Measurements from ENCODE around the gene GRM8. TPM values are rescaled to one million over a fixed set of nuclear protein-coding genes. Genes with fewer than 3 reads are reported as not detected.

GRM8 gene
- total RNA-seq, 1 experiment from 2014 or later = not detected

DNA sequence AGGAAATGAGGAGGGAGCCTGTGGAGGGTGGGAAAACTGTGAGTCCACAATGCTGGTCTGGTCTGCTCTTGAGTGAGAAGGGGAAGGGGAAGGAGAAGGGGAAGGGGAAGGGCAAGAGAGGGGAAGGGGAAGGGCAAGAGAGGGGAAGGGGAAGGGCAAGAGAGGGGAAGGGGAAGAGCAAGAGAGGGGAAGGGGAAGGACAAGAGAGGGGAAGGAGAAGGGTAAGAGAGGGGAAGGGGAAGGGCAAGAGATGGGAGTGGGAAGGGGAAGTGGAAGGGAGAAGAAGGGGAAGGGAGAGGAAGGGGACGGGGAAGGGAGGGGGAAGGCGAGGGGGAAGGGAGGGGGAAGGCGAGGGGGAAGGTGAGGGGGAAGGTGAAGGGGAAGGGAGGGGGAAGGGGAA, 213.2 kb downstream of the GRM8 start:
- no peaks in the 10 kb centered on the region; the same call in 1 of the 2 replicates for H3K27me3 ChIP-seq (replicated peaks; ENCODE audit: control insufficient read depth, insufficient read depth, low read length)
- H3K9me3 ChIP-seq = no peaks in the 10 kb centered on the region
- Mint-ChIP-seq H3K27ac (ENCODE audit: unreplicated experiment) (no peak overlapping the region), H3K27me3 (ENCODE audit: insufficient read depth, unreplicated experiment) (peaks cover 10% of the 10 kb centered on the region), H3K4me1 (ENCODE audit: low read depth, unreplicated experiment) (no peaks in the 10 kb centered on the region), H3K4me3 (ENCODE audit: unreplicated experiment) (no peak overlapping the region), H3K9me3 (ENCODE audit: unreplicated experiment) (no peaks in the 10 kb centered on the region), H3K36me3 (ENCODE audit: insufficient read depth, unreplicated experiment) (no peaks in the 10 kb centered on the region)
- ChIA-PET POLR2A (no interaction called here), CTCF (no interaction called here)
- H3K4me3 ChIP-seq (ENCODE audit: low read depth, low read length) = no peak overlapping the region
- DNase-seq = no peak
- TF ChIP-seq, protein P1, sequence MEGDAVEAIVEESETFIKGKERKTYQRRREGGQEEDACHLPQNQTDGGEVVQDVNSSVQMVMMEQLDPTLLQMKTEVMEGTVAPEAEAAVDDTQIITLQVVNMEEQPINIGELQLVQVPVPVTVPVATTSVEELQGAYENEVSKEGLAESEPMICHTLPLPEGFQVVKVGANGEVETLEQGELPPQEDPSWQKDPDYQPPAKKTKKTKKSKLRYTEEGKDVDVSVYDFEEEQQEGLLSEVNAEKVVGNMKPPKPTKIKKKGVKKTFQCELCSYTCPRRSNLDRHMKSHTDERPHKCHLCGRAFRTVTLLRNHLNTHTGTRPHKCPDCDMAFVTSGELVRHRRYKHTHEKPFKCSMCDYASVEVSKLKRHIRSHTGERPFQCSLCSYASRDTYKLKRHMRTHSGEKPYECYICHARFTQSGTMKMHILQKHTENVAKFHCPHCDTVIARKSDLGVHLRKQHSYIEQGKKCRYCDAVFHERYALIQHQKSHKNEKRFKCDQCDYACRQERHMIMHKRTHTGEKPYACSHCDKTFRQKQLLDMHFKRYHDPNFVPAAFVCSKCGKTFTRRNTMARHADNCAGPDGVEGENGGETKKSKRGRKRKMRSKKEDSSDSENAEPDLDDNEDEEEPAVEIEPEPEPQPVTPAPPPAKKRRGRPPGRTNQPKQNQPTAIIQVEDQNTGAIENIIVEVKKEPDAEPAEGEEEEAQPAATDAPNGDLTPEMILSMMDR (IDR thresholded peaks at IDR 0.05; ENCODE audit: insufficient read depth in 1 of 2, low read depth in 1 of 2, low read length in 1 of 2, severe bottlenecking in 1 of 2, unreplicated experiment in 1 of 2) = no peak
- no peaks in the 10 kb centered on the region for H3K36me3 ChIP-seq (ENCODE audit: control insufficient read depth, insufficient read depth, low read length)
- no TSS peak for BruUV-seq (replicated peaks)
- intact Hi-C loops (cut with micrococcal nuclease; ENCODE audit: unreplicated experiment) = no loop called here
- H3K4me1 ChIP-seq = no peaks in the 10 kb centered on the region

DNA sequence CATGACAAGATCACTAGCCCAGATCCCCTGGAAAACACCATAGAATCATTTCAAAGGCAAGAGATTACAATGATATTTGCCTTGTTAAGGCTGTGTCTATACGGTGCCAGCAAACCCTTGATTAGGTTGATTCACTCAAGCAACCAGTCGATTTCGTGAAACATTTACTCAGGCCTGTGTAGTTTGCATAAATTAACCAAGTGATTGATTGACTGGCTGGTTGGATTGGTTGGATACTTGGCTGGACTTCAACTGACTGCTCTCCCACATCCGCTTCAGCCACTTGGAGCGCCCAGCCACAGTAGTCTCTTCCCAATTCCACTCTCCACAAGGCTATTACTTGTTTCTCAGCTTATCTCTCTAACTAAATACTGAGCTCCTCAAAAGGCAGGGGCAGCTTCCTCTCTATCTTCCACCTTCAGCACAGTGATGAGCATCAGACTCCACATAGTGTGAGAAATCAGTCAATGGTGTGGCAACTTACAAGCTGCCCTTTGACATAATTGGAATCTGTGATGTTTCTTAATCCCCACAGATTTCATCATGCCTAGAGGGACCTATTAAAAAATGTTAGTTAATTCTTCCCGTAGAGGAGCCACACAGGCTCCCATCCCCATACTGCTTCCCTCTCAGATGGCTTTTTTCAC, 217.4 kb downstream of the GRM8 start:
- DNase-seq = no peak
- intact Hi-C loops (cut with micrococcal nuclease; ENCODE audit: unreplicated experiment) = no loop called here

DNA sequence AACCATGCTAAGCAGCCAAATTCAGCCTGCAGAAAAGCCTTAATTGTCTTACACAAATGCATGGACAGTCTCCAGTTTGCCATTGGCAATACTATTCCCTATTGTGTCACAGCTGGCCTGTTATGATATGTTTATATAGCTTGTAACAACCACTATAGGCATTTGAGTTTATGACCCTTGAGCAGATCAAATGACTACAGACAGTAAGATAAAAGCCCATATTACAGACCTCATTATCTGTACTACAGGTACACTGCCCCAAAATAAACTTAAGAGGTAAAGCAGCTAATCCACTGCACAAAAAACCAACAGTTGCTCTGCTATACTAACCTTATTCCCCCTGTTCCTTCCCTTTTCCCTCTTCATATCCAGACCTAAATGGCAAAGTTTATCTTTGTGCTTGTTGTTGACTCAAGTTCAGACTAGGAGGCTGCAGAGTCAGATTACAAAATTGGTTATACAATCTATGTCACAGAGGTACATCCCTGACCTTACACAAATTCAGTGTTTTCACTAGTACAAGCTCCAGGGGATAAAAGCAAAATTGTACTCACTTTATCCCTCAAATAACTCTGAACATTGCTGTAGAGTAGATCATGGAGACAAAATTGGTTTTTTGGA, 218.4 kb downstream of the GRM8 start:
- H3K4me3 ChIP-seq (ENCODE audit: low read depth, low read length) = no peak overlapping the region
- CTCF ChIA-PET = no interaction called here
- DNase-seq = no peak
- Mint-ChIP-seq H3K27me3 (ENCODE audit: insufficient read depth, unreplicated experiment) (peaks cover 14% of the 10 kb centered on the region), H3K4me3 (ENCODE audit: unreplicated experiment) (no peak overlapping the region), H3K36me3 (ENCODE audit: insufficient read depth, unreplicated experiment) (no peaks in the 10 kb centered on the region), H3K9me3 (ENCODE audit: unreplicated experiment) (no peaks in the 10 kb centered on the region), H3K4me1 (ENCODE audit: low read depth, unreplicated experiment) (no peaks in the 10 kb centered on the region), H3K27ac (ENCODE audit: unreplicated experiment) (no peak overlapping the region)
- H3K4me1 ChIP-seq = no peaks in the 10 kb centered on the region
- no peaks in the 10 kb centered on the region for H3K36me3 ChIP-seq (ENCODE audit: control insufficient read depth, insufficient read depth, low read length)
- H3K27me3 ChIP-seq (replicated peaks; ENCODE audit: control insufficient read depth, insufficient read depth, low read length) = no peaks in the 10 kb centered on the region; the same call in 1 of the 2 replicates
- TF ChIP-seq, protein P1 (IDR thresholded peaks at IDR 0.05; ENCODE audit: insufficient read depth in 1 of 2, low read depth in 1 of 2, low read length in 1 of 2, severe bottlenecking in 1 of 2, unreplicated experiment in 1 of 2) = no peak
- no TSS peak for BruUV-seq (replicated peaks)
- H3K9me3 ChIP-seq = no peaks in the 10 kb centered on the region
- POLR2A ChIA-PET = no interaction called here
- intact Hi-C loops (cut with micrococcal nuclease; ENCODE audit: unreplicated experiment) = no loop called here

More for the DNA sequence above, 217.4 kb downstream of the GRM8 start:
- Mint-ChIP-seq H3K27me3 (ENCODE audit: insufficient read depth, unreplicated experiment) (peaks cover 15% of the 10 kb centered on the region), H3K4me1 (ENCODE audit: low read depth, unreplicated experiment) (no peaks in the 10 kb centered on the region), H3K36me3 (ENCODE audit: insufficient read depth, unreplicated experiment) (no peaks in the 10 kb centered on the region), H3K4me3 (ENCODE audit: unreplicated experiment) (no peak overlapping the region), H3K9me3 (ENCODE audit: unreplicated experiment) (no peaks in the 10 kb centered on the region), H3K27ac (ENCODE audit: unreplicated experiment) (no peak overlapping the region)
- POLR2A ChIA-PET = no interaction called here
- no peaks in the 10 kb centered on the region for H3K36me3 ChIP-seq (ENCODE audit: control insufficient read depth, insufficient read depth, low read length)
- H3K4me1 ChIP-seq = no peaks in the 10 kb centered on the region
- TF ChIP-seq, protein P1 (IDR thresholded peaks at IDR 0.05; ENCODE audit: insufficient read depth in 1 of 2, low read depth in 1 of 2, low read length in 1 of 2, severe bottlenecking in 1 of 2, unreplicated experiment in 1 of 2) = no peak
- no peaks in the 10 kb centered on the region for H3K9me3 ChIP-seq
- no peaks in the 10 kb centered on the region; the same call in 1 of the 2 replicates for H3K27me3 ChIP-seq (replicated peaks; ENCODE audit: control insufficient read depth, insufficient read depth, low read length)
- no TSS peak for BruUV-seq (replicated peaks)
- no peak overlapping the region for H3K4me3 ChIP-seq (ENCODE audit: low read depth, low read length)
- CTCF ChIA-PET = no interaction called here

All from Caco-2 (cell line).